ENCODE data around the gene PCID2. TPM values are rescaled to one million over a fixed set of nuclear protein-coding genes. Genes with fewer than 3 reads are reported as not detected.

Gene PCID2
- total RNA-seq, 2 experiments from 2014 or later = 75.8 to 79.0 TPM

- Mint-ChIP-seq H3K27me3 (no peaks in the 10 kb centered on the region), H3K4me1 (ENCODE audit: low read depth) (no peaks in the 10 kb centered on the region), H3K4me3 (no peak overlapping the region), H3K36me3 (ENCODE audit: low read depth) (peaks cover 33% of the 10 kb centered on the region), H3K27ac (no peak overlapping the region), H3K9me3 (no peaks in the 10 kb centered on the region)
- DNase-seq = no peak
- intact Hi-C loops (cut with micrococcal nuclease) = no loop called here
- ChIA-PET POLR2A (no interaction called here), CTCF (no interaction called here)
- TF ChIP-seq CTCF (IDR thresholded peaks at IDR 0.05) = no peak
- no peak for ATAC-seq
Observed at GRCh38 chr13:113239986-113240385, 31.5 kb upstream of the PCID2 start.

DNA sequence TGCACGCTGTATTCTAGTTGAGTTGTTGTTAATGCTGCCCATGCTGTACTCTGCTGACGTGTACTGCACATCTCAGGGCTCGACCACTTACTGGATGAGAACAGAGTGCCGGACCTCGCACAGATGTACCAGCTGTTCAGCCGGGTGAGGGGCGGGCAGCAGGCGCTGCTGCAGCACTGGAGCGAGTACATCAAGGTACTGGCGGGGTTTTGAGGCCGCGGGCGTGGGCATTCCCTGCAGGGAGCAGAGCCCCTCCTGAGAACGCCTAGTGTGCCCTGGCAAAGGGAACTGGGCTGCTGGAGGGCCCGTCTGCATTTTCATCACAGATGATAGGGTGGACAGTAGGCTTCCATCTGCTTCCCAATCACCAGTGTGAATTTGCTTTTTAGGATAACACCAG lies 30.9 kb upstream of the PCID2 start:
- H3K4me3 Mint-ChIP-seq = no peak overlapping the region
- no peak for TF ChIP-seq CTCF (IDR thresholded peaks at IDR 0.05)

DNA sequence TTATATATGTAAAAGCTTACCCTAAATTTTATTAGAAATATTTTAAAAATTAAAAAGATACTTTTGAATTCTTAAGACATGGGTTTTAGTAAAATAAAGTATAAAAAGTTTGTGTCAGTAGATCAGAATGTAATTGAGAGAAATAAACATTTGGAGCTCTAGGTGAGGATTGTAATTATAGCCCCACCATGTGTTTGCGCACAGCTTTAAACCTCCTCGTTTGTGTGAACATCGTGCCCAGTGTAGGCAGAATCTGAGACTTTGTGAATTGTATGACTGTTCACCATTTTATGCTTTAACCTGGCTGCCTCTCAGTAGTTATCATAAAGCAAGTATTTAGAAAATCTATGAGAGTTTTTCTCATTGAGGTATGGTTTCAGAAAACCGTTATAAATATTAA lies 30.1 kb upstream of the PCID2 start:
- DNase-seq (no peak), ATAC-seq (no peak)
- no peaks in the 10 kb centered on the region for H3K9me3 Mint-ChIP-seq
- no peaks in the 10 kb centered on the region for H3K4me1 Mint-ChIP-seq (ENCODE audit: low read depth)
- ChIA-PET CTCF (interaction anchor here (0.6 kb wide), 1 partner anchor 11 kb away, joined by 3 read pairs; no protein-coding TSS in a partner anchor), POLR2A (interaction anchor here (1.2 kb wide), 1 partner anchor 10 kb away, joined by 3 read pairs; no protein-coding TSS in a partner anchor)
- intact Hi-C loops (cut with micrococcal nuclease) = no loop called here
- H3K36me3 Mint-ChIP-seq (ENCODE audit: low read depth) = peaks cover 30% of the 10 kb centered on the region
- H3K27ac Mint-ChIP-seq = no peak overlapping the region
- H3K4me3 Mint-ChIP-seq = no peak overlapping the region
- no peaks in the 10 kb centered on the region for H3K27me3 Mint-ChIP-seq
- TF ChIP-seq CTCF (IDR thresholded peaks at IDR 0.05) = no peak

More for the DNA sequence above, 30.9 kb upstream of the PCID2 start:
- H3K4me1 Mint-ChIP-seq (ENCODE audit: low read depth) = no peaks in the 10 kb centered on the region
- no peak for DNase-seq
- no peak for ATAC-seq
- no peaks in the 10 kb centered on the region for H3K27me3 Mint-ChIP-seq
- peaks cover 29% of the 10 kb centered on the region for H3K36me3 Mint-ChIP-seq (ENCODE audit: low read depth)
- no peak overlapping the region for H3K27ac Mint-ChIP-seq
- H3K9me3 Mint-ChIP-seq = no peaks in the 10 kb centered on the region
- intact Hi-C loops (cut with micrococcal nuclease) = no loop called here
- ChIA-PET CTCF (no interaction called here), POLR2A (interaction anchor here (1.2 kb wide), 1 partner anchor 11 kb away, joined by 3 read pairs; no protein-coding TSS in a partner anchor)

DNA sequence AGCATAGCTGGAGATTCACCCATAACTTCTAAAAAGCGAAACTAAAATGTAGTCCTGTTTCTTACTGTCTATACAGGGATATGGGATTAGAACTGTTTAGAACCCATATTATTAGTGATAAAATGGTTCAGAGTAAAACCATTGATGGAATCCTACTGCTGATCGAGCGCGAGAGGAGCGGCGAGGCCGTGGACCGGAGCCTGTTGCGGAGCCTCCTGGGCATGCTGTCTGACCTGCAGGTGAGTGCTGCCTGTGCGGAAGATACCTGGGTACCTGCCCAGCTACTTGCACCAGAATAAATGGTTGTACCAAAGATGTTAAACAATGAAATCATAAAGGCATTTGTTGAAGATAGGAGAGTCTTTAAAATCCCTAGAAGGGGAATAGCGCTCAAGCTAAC lies 24.6 kb upstream of the PCID2 start:
- no peaks in the 10 kb centered on the region for H3K9me3 Mint-ChIP-seq
- no peaks in the 10 kb centered on the region for H3K27me3 Mint-ChIP-seq
- no peak overlapping the region for H3K4me3 Mint-ChIP-seq
- peaks cover 45% of the 10 kb centered on the region for H3K36me3 Mint-ChIP-seq (ENCODE audit: low read depth)
- DNase-seq (no peak), ATAC-seq (no peak)
- ChIA-PET CTCF (no interaction called here), POLR2A (no interaction called here)
- intact Hi-C loops (cut with micrococcal nuclease) = no loop called here
- TF ChIP-seq CTCF (IDR thresholded peaks at IDR 0.05) = no peak
- peaks cover 3% of the 10 kb centered on the region for H3K4me1 Mint-ChIP-seq (ENCODE audit: low read depth)
- no peak overlapping the region for H3K27ac Mint-ChIP-seq

- Mint-ChIP-seq H3K27ac (no peak overlapping the region), H3K27me3 (no peaks in the 10 kb centered on the region), H3K36me3 (ENCODE audit: low read depth) (peaks cover 48% of the 10 kb centered on the region), H3K9me3 (no peaks in the 10 kb centered on the region), H3K4me1 (ENCODE audit: low read depth) (peaks cover 3% of the 10 kb centered on the region), H3K4me3 (no peak overlapping the region)
- ChIA-PET POLR2A (no interaction called here), CTCF (no interaction called here)
- TF ChIP-seq CTCF (IDR thresholded peaks at IDR 0.05) = no peak
- no peak for ATAC-seq
- no peak for DNase-seq
- intact Hi-C loops (cut with micrococcal nuclease) = no loop called here
Observed at GRCh38 chr13:113232208-113233003, 23.9 kb upstream of the PCID2 start.
